ENCODE data around the gene GPR35. TPM values are rescaled to one million over a fixed set of nuclear protein-coding genes. Genes with fewer than 3 reads are reported as not detected.

Gene GPR35
- total RNA-seq, 4 donors from 2014 or later, result 61.1 to 341 (median 261) TPM

GRCh38 chr2:240620859-240621258, 4.4 kb upstream of the GPR35 start:
- no peaks in the 10 kb centered on the region for H3K27me3 ChIP-seq
- TF ChIP-seq CTCF (IDR thresholded peaks at IDR 0.05), result no peak
- TF ChIP-seq POLR2A (IDR thresholded peaks at IDR 0.05), result no peak
- peak in 2 of 3 donors; percentile 29 to 46 for DNase-seq
- H3K9me3 ChIP-seq, result no peaks in the 10 kb centered on the region
- H3K4me1 ChIP-seq, result peaks cover 0 to 20% (median 12%) of the 10 kb centered on the region in 4 donors
- no peak overlapping the region for H3K4me3 ChIP-seq
- H3K36me3 ChIP-seq, result peaks cover 0 to 60% (median 0%) of the 10 kb centered on the region in 3 donors
- H3K27ac ChIP-seq, result peak overlapping the region in 1 of 4 donors; percentile 33

GRCh38 chr2:240622060-240622411, 3.2 kb upstream of the GPR35 start:
- no peak for TF ChIP-seq CTCF (IDR thresholded peaks at IDR 0.05)
- TF ChIP-seq POLR2A (IDR thresholded peaks at IDR 0.05), result no peak
- Histone ChIP-seq H3K27me3 (no peaks in the 10 kb centered on the region), H3K27ac (peak overlapping the region in 3 of 4 donors; percentile 35 to 58 (median 46)), H3K36me3 (peaks cover 0 to 57% (median 0%) of the 10 kb centered on the region in 3 donors), H3K4me1 (peaks cover 0 to 27% (median 13%) of the 10 kb centered on the region in 4 donors), H3K9me3 (no peaks in the 10 kb centered on the region), H3K4me3 (no peak overlapping the region)
- peak in 2 of 3 donors; percentile 31 to 43 for DNase-seq

GRCh38 chr2:240622531-240623235, 2.6 kb upstream of the GPR35 start:
- Histone ChIP-seq H3K4me3 (no peak overlapping the region), H3K27ac (peak overlapping the region; percentile 22 to 55 (median 50)), H3K27me3 (no peaks in the 10 kb centered on the region), H3K36me3 (peaks cover 0 to 55% (median 0%) of the 10 kb centered on the region in 3 donors), H3K4me1 (peaks cover 0 to 30% (median 15%) of the 10 kb centered on the region in 4 donors), H3K9me3 (no peaks in the 10 kb centered on the region)
- DNase-seq, result peak; percentile 56 to 80 (median 59)
- TF ChIP-seq POLR2A (IDR thresholded peaks at IDR 0.05) (no peak), CTCF (IDR thresholded peaks at IDR 0.05) (no peak)

GRCh38 chr2:240623531-240624010, 1.7 kb upstream of the GPR35 start:
- Histone ChIP-seq H3K27ac (peak overlapping the region in 3 of 4 donors; percentile 32 to 65 (median 46)), H3K4me1 (peaks cover 0 to 30% (median 15%) of the 10 kb centered on the region in 4 donors), H3K9me3 (no peaks in the 10 kb centered on the region), H3K27me3 (no peaks in the 10 kb centered on the region), H3K36me3 (peaks cover 0 to 55% (median 0%) of the 10 kb centered on the region in 3 donors), H3K4me3 (no peak overlapping the region)
- TF ChIP-seq POLR2A (IDR thresholded peaks at IDR 0.05), result no peak
- TF ChIP-seq CTCF (IDR thresholded peaks at IDR 0.05), result no peak
- peak in 2 of 3 donors; percentile 45 to 49 for DNase-seq

- no peaks in the 10 kb centered on the region for H3K27me3 ChIP-seq
- H3K9me3 ChIP-seq, result no peaks in the 10 kb centered on the region
- TF ChIP-seq CTCF (IDR thresholded peaks at IDR 0.05), result no peak
- TF ChIP-seq POLR2A (IDR thresholded peaks at IDR 0.05), result no peak
- H3K36me3 ChIP-seq, result peaks cover 0 to 53% (median 0%) of the 10 kb centered on the region in 3 donors
- H3K4me3 ChIP-seq, result no peak overlapping the region
- H3K27ac ChIP-seq, result peak overlapping the region; percentile 50 to 65 (median 58)
- DNase-seq, result peak in 2 of 3 donors; percentile 50
- peaks cover 0 to 30% (median 15%) of the 10 kb centered on the region in 4 donors for H3K4me1 ChIP-seq
Measured at GRCh38 chr2:240624011-240624949, 1.0 kb upstream of the GPR35 start.

Data from Peyer's patch (tissue), 4 donors.